Loucy (cell line): ENCODE results near the gene TEX52.

ENCODE experiments used
- H2AFZ ChIP-seq: fragments of 200-600 bp; sonication (generic); 2 replicates; pipeline ENCODE4 v1.6.0; 2016; ENCODE audit warnings: antibody characterized with exemption, mild to moderate bottlenecking, low read length, moderate library complexity
- H3F3A ChIP-seq: fragments of 200-600 bp; 2 replicates; pipeline ENCODE4 v1.6.0; 2016; ENCODE audit warnings: antibody characterized with exemption, low read depth, mild to moderate bottlenecking
- H3K27me3 ChIP-seq: fragments of 200-600 bp; sonication (generic); 2 replicates; pipeline ENCODE4 v1.6.1; 2014; ENCODE audit warnings: low read length, mild to moderate bottlenecking; ENCODE audit not compliant: insufficient read depth, poor library complexity, severe bottlenecking
- H3K36me3 ChIP-seq: fragments of 200-600 bp; sonication (generic); 2 replicates; pipeline ENCODE4 v1.6.1; 2016; ENCODE audit warnings: low read length; ENCODE audit not compliant: insufficient read depth
- H3K4me1 ChIP-seq: fragments of 200-600 bp; sonication (generic); 2 replicates; pipeline ENCODE4 v1.5.1; 2014; ENCODE audit warnings: low read length, mild to moderate bottlenecking; ENCODE audit not compliant: insufficient read depth, poor library complexity, severe bottlenecking
- H3K4me2 ChIP-seq: fragments of 200-600 bp; sonication (generic); 2 replicates; pipeline ENCODE4 v1.6.0; 2014; ENCODE audit warnings: antibody characterized with exemption, low read length, low read depth, mild to moderate bottlenecking; ENCODE audit not compliant: poor library complexity, severe bottlenecking
- H3K4me3 ChIP-seq: fragments of 200-600 bp; sonication (generic); 2 replicates; pipeline ENCODE4 v1.5.1; 2014; ENCODE audit warnings: low read length, mild to moderate bottlenecking, mixed read lengths; ENCODE audit not compliant: poor library complexity, severe bottlenecking
- H3K79me2 ChIP-seq: fragments of 200-600 bp; sonication (generic); 2 replicates; pipeline ENCODE4 v1.6.1; 2014; ENCODE audit warnings: low read length; ENCODE audit not compliant: insufficient read depth
- H3K9ac ChIP-seq: fragments of 200-600 bp; sonication (generic); 2 replicates; pipeline ENCODE4 v1.6.0; 2014; ENCODE audit warnings: mild to moderate bottlenecking, low read depth, low read length, moderate library complexity; ENCODE audit not compliant: poor library complexity, severe bottlenecking
- H3K9me2 ChIP-seq: fragments of 200-600 bp; sonication (generic); replicated peaks from 2 replicates; pipeline ENCODE4 v1.6.1; 2016; ENCODE audit warnings: low read depth, low read length, mixed read lengths
- H3K9me3 ChIP-seq: fragments of 200-600 bp; sonication (generic); 2 replicates; pipeline ENCODE4 v1.6.1; 2014; ENCODE audit warnings: mild to moderate bottlenecking, antibody characterized with exemption, low read length, low read depth; ENCODE audit not compliant: insufficient read depth
- H4K20me1 ChIP-seq: fragments of 200-600 bp; sonication (generic); 2 replicates; pipeline ENCODE4 v1.6.0; 2014; ENCODE audit warnings: antibody characterized with exemption, low read length, mild to moderate bottlenecking; ENCODE audit not compliant: insufficient read depth, poor library complexity, severe bottlenecking
- EZH2phosphoT487 ChIP-seq: fragments of 200-600 bp; IDR thresholded peaks from 2 replicates; pipeline ENCODE4 v1.6.1; 2018; ENCODE audit warnings: antibody characterized with exemption, mild to moderate bottlenecking, moderate library complexity, borderline replicate concordance
- TF ChIP-seq, protein P1 (sequence below): fragments of 200-600 bp; sonication (generic); conservative IDR thresholded peaks from 2 replicates; pipeline ENCODE4 v1.5.1; 2014; ENCODE audit warnings: mild to moderate bottlenecking, antibody characterized with exemption, low read length

The TEX52 gene

DNA sequence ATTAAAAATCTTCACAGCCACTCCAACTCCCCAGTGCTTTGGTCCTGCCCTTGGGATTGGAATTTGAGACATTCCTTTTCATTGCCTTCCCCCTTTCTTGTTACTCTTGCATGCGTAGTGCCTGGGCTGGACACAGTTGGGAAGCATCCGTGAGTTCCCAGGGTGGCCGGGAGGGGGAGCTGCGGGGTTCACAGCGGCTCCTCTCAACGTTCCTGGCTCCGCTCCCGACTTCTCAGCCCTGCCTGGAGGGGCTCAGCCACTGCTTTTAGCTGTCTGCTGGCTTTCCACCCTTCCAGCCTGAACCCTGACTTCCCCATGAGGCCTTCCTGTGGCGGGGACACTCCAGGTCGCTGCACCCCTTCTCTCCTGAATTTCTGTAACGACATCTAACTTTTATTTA is 3.2 kb downstream of the TEX52 start:
- no peak overlapping the region for H2AFZ ChIP-seq
- no peaks in the 10 kb centered on the region for H3K79me2 ChIP-seq
- peaks cover 8% of the 10 kb centered on the region; the same call in 1 of the 2 replicates for H3K36me3 ChIP-seq
- H3K4me1 ChIP-seq, result no peaks in the 10 kb centered on the region
- TF ChIP-seq EZH2phosphoT487, result no peak
- TF ChIP-seq, protein P1, sequence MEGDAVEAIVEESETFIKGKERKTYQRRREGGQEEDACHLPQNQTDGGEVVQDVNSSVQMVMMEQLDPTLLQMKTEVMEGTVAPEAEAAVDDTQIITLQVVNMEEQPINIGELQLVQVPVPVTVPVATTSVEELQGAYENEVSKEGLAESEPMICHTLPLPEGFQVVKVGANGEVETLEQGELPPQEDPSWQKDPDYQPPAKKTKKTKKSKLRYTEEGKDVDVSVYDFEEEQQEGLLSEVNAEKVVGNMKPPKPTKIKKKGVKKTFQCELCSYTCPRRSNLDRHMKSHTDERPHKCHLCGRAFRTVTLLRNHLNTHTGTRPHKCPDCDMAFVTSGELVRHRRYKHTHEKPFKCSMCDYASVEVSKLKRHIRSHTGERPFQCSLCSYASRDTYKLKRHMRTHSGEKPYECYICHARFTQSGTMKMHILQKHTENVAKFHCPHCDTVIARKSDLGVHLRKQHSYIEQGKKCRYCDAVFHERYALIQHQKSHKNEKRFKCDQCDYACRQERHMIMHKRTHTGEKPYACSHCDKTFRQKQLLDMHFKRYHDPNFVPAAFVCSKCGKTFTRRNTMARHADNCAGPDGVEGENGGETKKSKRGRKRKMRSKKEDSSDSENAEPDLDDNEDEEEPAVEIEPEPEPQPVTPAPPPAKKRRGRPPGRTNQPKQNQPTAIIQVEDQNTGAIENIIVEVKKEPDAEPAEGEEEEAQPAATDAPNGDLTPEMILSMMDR, result no peak
- H4K20me1 ChIP-seq, result no peaks in the 10 kb centered on the region
- no peaks in the 10 kb centered on the region for H3K9me3 ChIP-seq
- no peak overlapping the region for H3K9ac ChIP-seq
- H3K4me2 ChIP-seq, result no peak overlapping the region
- H3K9me2 ChIP-seq, result no peaks in the 10 kb centered on the region
- no peaks in the 10 kb centered on the region for H3F3A ChIP-seq
- H3K4me3 ChIP-seq, result no peak overlapping the region
- no peaks in the 10 kb centered on the region for H3K27me3 ChIP-seq

DNA sequence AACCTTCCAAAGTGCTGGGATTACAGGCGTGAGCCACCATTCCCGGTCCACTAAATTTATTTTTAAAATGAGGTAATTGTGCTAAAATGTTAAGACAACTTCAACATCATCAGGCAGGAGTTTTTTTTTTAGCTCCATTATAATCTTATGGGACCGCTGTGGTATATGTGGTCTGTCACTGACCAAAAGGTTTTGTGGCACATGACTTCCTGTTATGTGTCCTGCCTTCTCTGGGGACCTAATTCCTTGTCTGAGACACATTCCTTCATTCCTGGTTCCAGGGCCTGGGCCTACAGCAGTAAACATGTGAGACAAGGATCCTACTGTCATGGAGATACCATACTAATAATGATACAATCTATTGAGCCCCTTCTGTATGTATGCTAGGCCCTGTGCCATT is 4.9 kb downstream of the TEX52 start:
- Histone ChIP-seq H3K36me3 (no peaks in the 10 kb centered on the region), H3F3A (no peaks in the 10 kb centered on the region), H2AFZ (no peak overlapping the region), H3K79me2 (no peaks in the 10 kb centered on the region), H3K4me2 (no peak overlapping the region), H3K4me3 (no peak overlapping the region), H3K9ac (no peak overlapping the region), H3K4me1 (no peaks in the 10 kb centered on the region), H3K27me3 (no peaks in the 10 kb centered on the region), H3K9me2 (no peaks in the 10 kb centered on the region), H4K20me1 (no peaks in the 10 kb centered on the region), H3K9me3 (no peaks in the 10 kb centered on the region)
- TF ChIP-seq EZH2phosphoT487, result no peak
- TF ChIP-seq, protein P1, result no peak

DNA sequence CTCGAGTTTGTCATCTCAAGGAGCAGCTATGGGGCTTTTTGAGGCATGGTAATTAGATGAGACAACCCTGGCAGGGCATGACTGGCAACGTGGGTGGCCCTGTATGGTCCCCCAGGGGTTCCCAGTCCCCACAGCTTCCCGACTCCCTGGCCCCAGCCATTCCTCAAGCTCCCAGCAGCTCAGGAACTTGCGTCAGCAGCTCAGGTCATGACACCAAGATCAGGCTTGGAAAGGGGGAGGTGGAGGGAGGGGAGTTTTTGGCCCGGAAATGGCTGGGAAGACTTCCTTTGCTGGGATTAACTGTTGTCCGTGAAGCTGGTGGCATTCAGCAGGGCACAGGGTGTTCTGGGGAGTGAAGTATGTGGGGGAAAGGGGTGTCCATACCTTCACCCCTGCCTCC is 11.6 kb downstream of the TEX52 start:
- no peaks in the 10 kb centered on the region for H3K36me3 ChIP-seq
- H4K20me1 ChIP-seq, result no peaks in the 10 kb centered on the region
- no peak overlapping the region for H3K9ac ChIP-seq
- no peaks in the 10 kb centered on the region for H3K79me2 ChIP-seq
- no peaks in the 10 kb centered on the region for H3K9me2 ChIP-seq
- H3K4me3 ChIP-seq, result no peak overlapping the region
- H3K4me1 ChIP-seq, result no peaks in the 10 kb centered on the region
- H3K27me3 ChIP-seq, result no peaks in the 10 kb centered on the region
- H3K9me3 ChIP-seq, result no peaks in the 10 kb centered on the region
- no peaks in the 10 kb centered on the region for H3F3A ChIP-seq
- H2AFZ ChIP-seq, result no peak overlapping the region
- no peak overlapping the region for H3K4me2 ChIP-seq
- TF ChIP-seq, protein P1, result no peak
- no peak for TF ChIP-seq EZH2phosphoT487
